Amniotic stem cell (primary cell): Measurements from ENCODE around the gene CD80.

Source experiments
- DNase-seq: peaks from one replicate; lab custom pipeline; 2025; lab: John Stamatoyannopoulos, UW

Gene CD80

DNA sequence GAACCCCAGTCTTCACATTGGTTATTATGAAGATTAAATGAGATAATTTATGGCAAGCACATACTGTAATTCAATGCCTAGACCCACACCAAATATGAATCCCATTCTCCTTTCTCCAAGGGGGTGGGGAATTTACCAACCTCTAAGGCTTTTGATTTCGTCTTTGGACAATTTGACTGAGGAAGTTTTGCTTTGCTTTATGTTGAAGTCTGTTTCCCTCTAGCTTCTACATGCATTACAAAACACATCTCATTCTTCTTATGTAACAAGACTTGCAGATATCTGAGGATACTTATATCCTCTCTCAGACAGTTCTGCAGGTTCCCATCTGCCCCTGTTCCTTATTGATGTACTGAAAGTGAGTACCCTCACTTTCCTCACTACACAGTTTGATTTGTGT, 12.2 kb downstream of the CD80 start:
- DNase-seq, result no peak

DNA sequence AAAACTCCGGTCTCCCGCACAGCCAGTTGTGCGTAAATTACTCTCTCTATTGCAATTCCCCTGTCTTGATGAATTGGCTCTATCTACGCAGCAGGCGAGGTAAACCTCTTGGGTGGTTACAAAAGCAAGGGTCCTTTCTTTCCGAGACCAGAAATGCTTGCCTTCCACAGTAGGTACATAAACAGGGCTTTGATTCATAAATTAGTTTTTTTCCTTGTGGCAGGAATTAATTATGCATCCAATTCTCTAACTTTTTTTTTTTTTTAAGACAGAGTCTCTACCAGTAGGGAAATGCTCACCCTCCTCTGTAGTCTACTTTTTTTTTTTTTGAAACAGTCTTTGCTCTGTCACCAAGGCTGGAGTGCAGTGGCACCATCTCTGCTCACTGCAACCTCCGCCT, 16.3 kb downstream of the CD80 start:
- no peak for DNase-seq

DNA sequence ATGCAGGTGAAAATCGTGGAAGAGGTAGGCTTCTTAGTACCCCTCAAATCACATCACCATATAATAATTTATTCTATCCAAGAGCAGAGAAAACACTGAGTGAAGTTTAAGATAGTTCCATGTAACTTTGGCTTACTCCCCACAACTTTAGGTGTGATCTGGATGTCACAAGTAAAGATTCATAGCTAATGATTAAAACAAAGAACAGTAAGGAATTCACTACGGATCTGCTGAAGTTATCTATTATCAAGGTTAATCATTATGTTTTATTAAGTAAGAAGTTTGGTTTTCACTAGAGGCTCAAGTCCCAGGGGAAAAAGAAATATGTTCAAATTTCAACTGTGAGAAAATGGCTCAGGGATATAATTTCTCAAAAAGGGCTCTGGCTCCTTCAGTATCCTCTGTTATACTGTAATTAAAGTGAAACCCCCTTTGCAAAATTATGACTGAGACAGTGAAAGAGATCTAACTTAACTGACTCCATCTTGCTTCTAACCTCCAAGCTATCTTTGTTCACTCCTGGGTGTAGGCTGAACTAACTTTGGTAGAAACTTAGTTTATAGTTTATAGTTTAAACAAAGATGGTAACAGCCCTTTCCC, 17.1 kb downstream of the CD80 start:
- no peak for DNase-seq

DNA sequence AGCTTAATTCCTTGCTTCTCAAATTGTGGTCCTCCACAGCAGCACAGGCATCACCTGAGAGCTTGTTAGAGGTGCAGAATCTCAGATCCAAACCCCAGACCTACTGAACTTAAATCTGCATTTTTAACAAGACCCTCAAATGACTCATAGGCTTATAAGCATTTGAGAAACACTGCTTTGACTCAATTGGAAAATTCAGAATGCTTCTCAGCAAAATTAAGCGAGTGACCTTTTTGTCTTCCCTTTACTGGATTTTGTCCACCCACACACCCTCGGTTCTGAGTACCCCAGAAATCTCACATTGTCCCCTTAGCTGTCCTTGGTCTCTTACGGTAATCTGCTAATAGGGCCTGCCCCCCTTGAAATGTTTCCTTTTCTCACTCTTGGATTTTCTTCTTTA, 17.9 kb downstream of the CD80 start:
- no peak for DNase-seq

DNA sequence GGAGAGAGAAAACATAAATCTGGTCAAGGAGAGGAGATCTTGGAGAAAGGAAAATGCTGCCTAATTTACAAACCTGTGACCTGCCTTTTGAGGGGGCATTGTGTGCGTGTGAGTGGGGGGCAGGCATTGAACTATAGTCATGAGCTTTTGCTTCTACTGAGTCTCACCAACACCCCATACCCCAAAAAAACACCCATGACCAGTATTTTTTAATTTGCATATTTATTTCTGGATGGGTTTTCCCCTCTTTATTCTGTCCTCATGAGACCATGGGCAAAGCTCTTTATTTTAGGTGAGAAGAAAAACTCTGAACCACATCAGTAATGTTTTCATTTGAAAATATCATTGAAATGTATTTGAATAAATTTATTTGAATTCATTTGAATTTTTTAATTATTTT, 20.6 kb downstream of the CD80 start:
- DNase-seq, result no peak

DNA sequence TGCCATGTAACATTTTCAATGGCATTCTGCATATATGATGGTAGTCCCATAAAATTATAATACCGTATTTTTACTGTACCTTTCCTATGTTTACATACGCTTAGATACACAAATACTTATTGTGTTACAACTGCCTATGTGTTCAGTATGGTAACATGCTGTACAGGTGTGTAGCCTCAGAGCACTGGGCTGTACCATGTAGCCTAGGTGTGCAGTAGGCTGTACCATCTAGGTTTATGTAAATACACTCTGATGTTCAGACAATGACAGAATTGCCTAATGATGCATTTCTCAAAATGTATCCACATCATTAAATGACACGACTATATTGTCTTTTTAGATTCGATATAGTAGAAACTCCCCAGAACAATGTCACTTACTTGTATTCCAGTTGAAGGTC, 22.7 kb downstream of the CD80 start:
- no peak for DNase-seq

DNA sequence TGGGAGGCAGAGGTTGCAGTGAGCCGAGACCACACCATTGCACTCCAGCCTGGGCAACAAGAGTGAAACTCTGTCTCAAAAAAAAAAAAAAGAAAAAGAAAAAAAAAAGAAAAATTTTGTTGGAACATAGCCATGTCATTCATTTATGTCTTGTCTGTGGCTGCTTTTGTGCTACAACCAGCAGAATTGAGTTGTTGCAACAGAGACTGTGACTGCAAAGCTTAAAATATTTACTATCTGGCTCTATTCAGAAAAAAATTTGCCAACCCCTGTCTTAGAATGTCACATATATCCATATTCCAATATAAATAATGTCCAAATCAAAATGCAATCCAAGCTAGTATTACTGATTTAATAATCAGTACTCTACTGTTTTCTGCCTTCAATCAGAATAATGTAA, 25.1 kb downstream of the CD80 start:
- DNase-seq, result no peak

DNA sequence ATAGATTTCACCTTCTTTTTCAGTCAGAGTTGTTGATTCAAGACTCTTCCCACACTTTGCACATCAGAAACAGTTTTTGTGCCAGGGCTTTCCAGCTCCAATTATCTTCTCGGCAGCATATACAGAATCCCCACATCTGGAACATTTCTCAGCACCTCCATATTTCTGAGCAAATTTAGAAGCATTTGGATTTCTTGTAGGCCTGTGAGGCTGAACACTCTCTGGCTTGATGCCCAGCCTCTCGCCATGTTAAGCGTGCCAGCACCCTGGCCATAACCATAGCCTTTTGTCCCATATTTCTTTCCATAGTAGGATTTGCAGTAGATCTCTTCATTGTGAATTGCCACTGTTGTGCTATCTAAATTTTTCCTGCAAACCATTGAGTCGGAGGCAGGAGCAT, 28.3 kb downstream of the CD80 start:
- no peak for DNase-seq

DNA sequence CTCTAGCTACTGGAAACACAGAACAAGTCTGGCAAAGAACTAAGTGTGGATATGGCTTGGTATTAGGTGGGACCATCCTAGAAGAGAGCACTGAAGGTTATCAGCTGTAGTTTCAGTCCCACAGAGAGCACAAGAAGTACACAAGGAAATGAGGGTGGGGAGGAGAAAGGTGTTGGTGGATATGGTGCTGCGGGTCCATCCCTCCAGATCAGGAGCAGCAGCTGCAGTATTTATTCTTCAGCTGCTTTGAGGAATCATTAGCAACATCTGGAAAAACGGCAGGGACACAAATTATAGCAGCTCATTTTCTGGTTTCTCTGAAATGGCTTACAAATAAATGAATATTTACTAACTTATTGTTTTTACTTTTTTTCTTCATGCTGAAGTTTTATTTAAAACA, 29.0 kb downstream of the CD80 start:
- DNase-seq, result no peak

DNA sequence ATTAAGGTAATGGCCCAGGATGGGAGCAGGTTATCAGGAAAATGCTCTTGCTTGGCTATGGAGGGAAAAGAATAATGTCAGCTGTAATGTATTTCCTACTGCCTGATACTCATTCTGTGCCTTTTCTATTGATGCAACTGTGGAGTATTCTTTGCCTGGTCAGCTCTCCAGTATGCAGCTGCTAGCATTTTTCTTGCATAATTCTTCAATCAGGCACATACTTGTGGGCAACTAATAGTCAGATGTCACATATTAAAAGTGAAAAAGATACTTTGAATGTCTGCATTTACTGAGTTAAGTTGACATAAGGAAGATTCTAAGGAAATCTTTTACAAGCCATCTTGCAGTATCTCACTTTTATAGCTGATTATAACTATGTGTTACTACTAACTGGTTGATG, 29.5 kb downstream of the CD80 start:
- DNase-seq, result peak; percentile 2

DNA sequence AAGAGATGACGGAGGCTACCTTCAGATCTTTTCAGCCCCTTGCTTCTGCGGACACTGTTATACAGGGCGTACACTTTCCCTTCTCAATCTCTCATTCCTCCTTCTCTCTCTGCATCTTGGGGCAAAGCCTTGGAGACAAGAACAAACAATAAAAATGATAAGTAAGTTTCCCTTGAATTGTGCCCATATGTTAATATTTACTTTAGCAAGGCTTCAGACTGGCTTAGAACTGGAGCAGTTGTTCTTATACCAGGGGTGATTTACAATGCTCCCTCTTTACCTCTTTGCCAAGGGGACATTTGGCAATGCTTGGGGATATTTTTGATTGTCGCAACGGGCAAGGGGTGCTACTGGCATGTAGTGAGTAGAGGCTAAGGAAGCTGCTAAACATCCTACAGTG, 31.7 kb downstream of the CD80 start:
- no peak for DNase-seq

DNA sequence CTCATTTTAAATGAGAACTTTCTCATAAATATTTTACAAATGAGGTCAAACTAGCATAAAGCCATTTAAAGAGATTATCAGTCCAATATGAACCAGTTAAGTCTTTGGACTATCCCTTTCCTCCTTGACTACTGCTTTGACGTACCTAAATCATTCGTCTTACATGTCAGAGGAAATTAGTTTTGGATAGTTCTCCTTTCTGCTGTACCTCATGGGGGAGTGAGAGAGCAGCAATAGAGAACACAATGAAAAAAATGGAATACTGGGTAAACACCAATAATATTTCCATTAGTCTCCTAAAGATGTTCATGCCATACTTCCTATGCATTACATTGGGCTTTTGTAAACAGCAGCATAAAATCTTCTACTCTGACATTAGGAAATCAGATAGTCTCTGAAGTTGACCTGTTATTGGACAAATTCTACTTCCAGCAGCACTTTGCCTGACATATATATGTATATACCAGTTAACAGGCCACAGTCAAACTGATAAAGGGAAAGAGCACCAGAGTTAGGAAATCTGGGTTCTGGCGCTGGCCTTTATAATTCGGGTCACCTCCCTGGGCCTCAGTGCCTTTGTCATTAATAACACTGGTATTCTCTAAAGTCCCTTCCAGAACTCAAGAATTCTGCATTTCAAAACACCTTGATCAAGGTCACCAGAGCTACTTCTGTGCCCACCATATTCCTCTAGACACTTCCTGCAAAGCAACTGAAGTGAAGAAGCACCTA, 34.3 kb downstream of the CD80 start:
- DNase-seq, result no peak

DNA sequence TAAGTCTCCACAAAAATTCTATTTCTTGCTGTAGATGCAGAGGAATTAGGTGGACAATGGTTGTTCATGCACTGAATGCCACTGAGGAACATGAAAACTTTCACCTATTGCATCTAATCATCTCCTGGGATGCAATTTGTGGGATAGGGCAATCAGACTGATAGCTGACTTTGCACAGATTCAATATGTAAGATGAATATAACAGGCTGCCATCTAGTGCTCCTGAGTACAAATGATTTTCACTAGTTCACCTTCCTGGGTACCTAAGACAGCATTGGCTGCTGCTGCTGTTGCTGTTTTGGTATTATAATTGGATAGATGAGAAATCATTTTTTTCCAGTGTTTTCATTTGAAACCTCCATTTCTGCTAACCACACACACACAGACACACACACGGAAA, 41.4 kb downstream of the CD80 start:
- DNase-seq, result no peak

DNA sequence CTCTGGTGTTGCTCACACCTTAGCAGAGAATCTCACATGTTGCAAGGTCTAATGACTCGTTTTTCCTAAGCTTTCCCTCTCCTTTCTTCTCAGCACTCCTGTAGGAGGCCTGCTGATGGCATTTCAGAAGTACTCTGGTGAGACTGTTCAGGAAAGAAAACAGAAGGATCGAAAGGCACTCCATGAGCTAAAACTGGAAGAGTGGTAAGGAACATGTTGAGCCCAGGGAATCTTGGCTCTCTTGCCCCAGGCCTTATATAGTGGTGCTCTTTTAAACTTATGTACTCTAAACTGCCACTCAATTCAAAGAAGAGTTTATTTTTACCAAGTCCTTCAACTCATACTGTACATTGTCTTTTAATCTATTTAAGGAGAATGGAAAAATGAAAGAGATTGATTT, 42.3 kb downstream of the CD80 start:
- DNase-seq, result no peak

DNA sequence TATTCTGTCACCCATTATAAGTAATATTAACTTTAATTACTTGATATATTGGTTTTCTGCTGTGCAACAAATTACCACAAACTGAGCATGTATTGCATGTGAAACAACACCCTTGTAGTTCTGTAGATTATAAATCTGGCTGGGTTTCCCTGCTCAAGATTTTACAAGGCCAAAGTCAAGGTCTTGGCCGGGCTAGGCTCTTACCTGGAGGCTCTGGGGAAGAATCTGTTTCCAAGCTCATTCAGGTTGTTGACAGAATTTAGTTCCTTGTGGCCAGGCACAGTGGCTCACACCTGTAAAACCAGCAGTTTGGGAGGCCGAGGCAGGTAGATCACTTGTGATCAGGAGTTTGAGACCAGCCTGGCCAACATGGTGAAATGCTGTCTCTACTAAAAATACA, 44.8 kb downstream of the CD80 start:
- DNase-seq, result no peak

DNA sequence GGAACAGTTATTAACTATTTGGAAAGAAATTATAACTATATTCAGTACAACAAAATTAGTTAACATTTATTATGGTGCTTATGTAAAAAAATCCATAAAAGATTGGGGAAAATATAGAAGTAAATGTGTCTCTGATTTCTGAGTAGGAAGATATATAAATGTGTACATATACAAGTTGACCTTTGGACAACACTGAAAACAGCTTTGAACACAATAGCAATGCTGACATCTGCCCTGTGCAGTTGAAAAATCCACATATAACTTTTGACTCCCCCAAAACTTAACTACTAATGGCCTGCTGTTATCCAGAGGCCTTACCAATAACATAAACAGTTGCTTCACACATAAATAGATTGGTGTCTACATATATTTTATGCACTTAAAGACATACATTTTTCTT, 48.7 kb downstream of the CD80 start:
- DNase-seq, result no peak

DNA sequence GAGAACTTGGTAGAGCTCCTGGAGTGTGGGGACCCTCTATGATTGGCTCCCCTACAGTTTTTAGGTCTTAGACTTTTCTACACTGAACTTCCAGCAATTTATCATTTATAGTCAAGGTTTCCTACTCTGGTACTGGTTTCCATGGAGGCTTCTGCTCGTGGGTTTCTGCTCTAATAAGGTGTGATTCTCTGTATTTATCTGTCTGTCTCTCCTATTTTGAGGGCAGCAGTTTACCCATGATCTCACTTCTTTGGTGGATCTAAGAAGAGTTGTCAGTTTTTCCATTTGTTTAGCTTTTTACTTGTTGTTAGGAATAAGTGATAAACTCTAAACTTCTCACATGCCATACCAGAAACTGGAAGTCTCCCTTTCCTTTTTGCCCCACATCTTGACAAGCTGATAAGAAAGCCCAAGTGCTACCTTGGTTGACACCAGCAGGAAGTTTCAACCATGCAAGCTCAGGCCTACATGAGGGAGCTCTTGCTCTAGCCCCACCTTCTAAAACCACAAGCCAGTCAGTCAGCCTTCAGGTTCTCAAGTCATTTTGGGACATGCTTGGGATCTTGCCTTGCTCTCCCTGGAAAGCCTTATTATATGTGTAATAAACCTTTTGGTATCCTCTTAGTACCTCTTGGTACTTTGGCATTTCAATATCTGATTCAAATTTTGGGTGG, 51.1 kb downstream of the CD80 start:
- DNase-seq, result no peak

DNA sequence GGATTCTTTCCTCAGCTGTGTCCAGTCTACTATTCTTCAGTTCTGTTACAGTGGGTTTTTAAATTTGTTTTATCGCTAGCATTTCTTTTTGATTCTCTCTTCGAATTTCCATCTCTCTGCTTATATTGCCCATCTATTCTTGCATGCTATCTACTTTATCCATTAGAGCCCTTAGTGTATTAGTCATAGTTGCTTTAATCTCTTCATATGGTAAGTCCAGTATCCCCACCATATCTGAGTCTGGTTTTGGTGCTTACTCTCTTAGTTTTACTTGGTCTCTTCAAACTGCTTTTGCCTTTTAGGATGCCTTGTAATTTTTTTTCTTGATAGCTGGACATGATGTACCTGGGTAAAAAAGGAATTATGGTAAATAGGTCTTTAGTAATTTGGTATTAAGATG, 52.0 kb downstream of the CD80 start:
- no peak for DNase-seq

DNA sequence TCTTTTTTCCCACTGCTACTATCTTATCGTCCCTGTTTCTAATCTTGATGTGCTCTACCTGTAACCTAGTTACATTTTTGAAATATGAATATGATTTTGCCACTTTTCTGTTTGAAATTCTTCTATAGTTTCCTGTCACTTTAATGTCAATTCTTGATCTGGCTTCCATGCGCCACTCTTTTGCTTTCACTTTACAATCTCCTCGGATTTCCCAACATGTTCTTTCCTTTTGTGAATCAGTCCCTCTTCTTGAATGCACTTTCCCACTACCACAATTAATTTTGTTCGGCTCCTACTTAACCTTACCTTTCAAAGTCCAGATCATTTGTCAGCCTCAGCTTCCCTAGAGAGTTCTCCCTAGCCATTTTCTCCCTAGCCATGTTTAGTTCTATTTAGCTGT, 52.8 kb downstream of the CD80 start:
- no peak for DNase-seq

DNA sequence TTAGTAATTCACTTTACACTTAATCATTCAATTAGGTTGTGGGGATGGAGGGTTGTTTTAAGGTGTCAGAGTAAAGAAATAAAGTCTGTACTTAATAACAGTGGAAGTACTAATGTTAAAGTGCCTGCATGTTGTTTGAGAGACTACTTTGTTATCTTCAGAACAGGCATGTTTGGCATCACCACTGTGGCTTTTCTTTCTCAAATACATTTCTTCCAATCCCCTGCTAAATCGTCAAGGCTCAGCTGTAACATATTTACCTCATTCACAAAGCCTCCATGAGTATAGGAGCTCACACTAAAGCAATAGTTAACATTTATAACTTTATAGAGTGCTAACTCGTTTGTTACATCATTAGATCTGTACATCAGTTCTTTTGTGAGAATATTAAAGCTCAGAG, 58.5 kb downstream of the CD80 start:
- no peak for DNase-seq

DNA sequence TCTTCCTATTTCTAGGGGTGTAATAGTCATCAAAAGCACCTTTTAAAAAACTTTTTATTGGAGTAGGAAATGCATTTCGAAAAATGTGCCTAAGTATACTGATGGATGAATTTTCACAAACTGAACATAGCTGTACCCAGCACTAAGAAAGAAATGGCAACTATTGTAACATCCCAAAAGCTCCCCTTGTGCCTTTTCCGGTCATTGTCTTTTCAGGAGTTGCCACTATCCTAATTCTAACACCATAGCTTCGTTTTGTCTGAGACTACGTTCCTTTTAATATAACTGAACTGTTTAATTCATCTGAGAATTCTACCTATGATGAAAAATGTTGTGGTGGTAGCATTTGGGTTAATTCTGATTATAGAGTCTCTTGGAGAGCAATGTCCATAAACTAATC, 59.1 kb downstream of the CD80 start:
- DNase-seq, result no peak

DNA sequence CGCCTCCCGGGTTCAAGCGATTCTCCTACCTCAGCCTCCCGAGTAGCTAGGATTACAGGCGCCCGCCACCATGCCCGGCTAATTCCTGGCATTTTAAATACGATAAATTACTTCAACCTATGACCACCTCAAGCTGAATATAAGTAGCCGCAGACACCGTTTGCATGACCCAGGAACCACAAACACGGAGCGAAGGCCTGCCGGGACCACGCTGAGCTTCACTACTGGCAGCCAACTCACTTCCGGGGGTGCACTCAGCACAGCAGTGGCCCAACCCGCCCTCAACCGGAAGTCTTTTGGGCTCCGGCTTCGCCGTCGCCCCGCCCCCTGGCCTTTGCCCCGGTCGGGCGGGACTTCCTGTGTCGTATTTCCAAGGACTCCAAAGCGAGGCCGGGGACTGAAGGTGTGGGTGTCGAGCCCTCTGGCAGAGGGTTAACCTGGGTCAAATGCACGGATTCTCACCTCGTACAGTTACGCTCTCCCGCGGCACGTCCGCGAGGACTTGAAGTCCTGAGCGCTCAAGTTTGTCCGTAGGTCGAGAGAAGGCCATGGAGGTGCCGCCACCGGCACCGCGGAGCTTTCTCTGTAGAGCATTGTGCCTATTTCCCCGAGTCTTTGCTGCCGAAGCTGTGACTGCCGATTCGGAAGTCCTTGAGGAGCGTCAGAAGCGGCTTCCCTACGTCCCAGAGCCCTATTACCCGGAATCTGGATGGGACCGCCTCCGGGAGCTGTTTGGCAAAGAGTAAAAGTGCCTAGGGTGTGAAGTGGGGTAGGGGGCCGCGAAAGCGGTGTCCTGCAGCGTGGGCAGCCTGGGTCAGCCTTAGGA, 61.0 kb downstream of the CD80 start, which contains the start of gene TIMMDC1:
Gene TIMMDC1, plus strand, starts transcription at position 362 of the 826 bp plus-strand sequence. Its CDS starts 187 bp downstream, at position 549.
- peak; percentile 96 for DNase-seq

DNA sequence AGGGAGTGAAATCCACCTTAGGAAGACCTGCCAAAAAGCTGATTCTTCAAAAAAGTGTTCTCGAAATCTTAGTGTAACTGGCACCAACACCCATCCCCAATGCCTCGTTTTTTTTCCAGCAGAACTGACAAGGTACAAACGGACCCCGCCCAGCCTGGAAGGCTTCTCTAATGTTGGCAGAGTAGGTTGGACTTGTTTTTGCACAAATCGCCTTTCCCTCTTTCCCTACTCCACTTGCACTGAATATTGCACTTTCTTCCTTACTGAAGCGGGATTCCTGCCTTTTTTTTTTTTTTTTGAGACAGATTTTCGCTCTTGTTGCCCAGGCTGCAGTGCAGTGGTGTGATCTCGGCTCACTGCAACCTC, 61.6 kb downstream of the CD80 start:
- DNase-seq, result no peak
